Endothelial cell of umbilical vein (primary cell): ENCODE results near the gene AIDA. TPM values are rescaled to one million over a fixed set of nuclear protein-coding genes. Genes with fewer than 3 reads are reported as not detected.

Experiments used
- BruUV-seq: library from RNA; stranded (reverse); fragments of 400-500 nt; replicated peaks from 2 replicates; lab custom pipeline; 2021; lab: Mats Ljungman, UMichigan
- CTCF ChIA-PET: fragments of 300-600, 350-600 bp; sonication (Branson Sonifier 250); formaldehyde crosslinking; loops from one replicate; lab custom pipeline; 2021; ENCODE audit warnings: antibody characterized with exemption, inconsistent platforms; lab: Charles Lee
- POLR2A ChIA-PET: fragments of 300-600, 350-600 bp; sonication (Branson Sonifier 250); formaldehyde crosslinking; loops from one replicate; lab custom pipeline; 2021; ENCODE audit warnings: antibody characterized with exemption, inconsistent platforms; lab: Charles Lee
- DNase-seq: peaks from one replicate; pipeline ENCODE4 v3.0.0-alpha.2; 2011; ENCODE audit warnings: low read depth, low spot score
- FAIRE-seq: peaks from 2 replicates; lab custom pipeline; 2011; peaks lifted over from hg19 to GRCh38; lab: Jason Lieb, UNC
- H2AFZ ChIP-seq: 2 replicates; pipeline ENCODE4 v1.6.0; 2012; ENCODE audit warnings: low read depth, low read length, control low read depth, inconsistent platforms
- H3K27ac ChIP-seq: 2 replicates; pipeline ENCODE4 v1.5.1; 2011; ENCODE audit warnings: low read depth, mild to moderate bottlenecking, control low read depth, low read length, moderate library complexity; ENCODE audit not compliant: insufficient read depth
- H3K27me3 ChIP-seq, 2 experiments: 2 replicates each; pipeline versions ENCODE4 v1.6.0 to v1.6.1; 2011; ENCODE audit warnings: low read length in 2 of 2, mixed read lengths in 1 of 2; ENCODE audit not compliant: control insufficient read depth in 2 of 2, insufficient read depth in 2 of 2
- H3K36me3 ChIP-seq, 2 experiments: 2 replicates in 1 of 2; 3 replicates in 1 of 2; pipeline ENCODE4 v1.5.1; 2011; ENCODE audit warnings: low read length in 2 of 2, mild to moderate bottlenecking in 1 of 2, moderate library complexity in 1 of 2; ENCODE audit not compliant: control insufficient read depth in 2 of 2, insufficient read depth in 2 of 2; ENCODE audit errors: extremely low read depth in 1 of 2
- H3K4me1 ChIP-seq: 3 replicates; pipeline ENCODE4 v1.5.1; 2011; ENCODE audit warnings: mild to moderate bottlenecking, low read length; ENCODE audit not compliant: control insufficient read depth, insufficient read depth; ENCODE audit errors: extremely low read depth
- H3K4me2 ChIP-seq: 2 replicates; pipeline ENCODE4 v1.6.1; 2011; ENCODE audit warnings: low read length, control low read depth, mixed read lengths; ENCODE audit not compliant: insufficient read depth
- H3K4me3 ChIP-seq, 3 experiments: fragments of 200-600 bp in 1 of 3; sonication (generic), shearing (Covaris generic) in 1 of 3; replicated peaks in 1 of 3; 2 replicates each; pipeline ENCODE4 v1.5.1; 2011 to 2016; ENCODE audit warnings: control low read depth in 3 of 3, low read length in 3 of 3, mild to moderate bottlenecking in 2 of 3, inconsistent platforms in 1 of 3, low read depth in 1 of 3, moderate library complexity in 1 of 3; ENCODE audit not compliant: insufficient read depth in 1 of 3
- H3K79me2 ChIP-seq: 2 replicates; pipeline ENCODE4 v1.6.0; 2012; ENCODE audit warnings: low read length, inconsistent platforms; ENCODE audit not compliant: control insufficient read depth, insufficient read depth
- H3K9ac ChIP-seq: replicated peaks from 2 replicates; pipeline ENCODE3; 2011; ENCODE audit warnings: low read length, control low read depth; ENCODE audit not compliant: insufficient read depth; ENCODE audit errors: extremely low read depth
- H3K9me1 ChIP-seq: replicated peaks from 3 replicates; pipeline ENCODE4 v1.6.0; 2011; ENCODE audit warnings: mild to moderate bottlenecking, low read length; ENCODE audit not compliant: control insufficient read depth, insufficient read depth; ENCODE audit errors: extremely low read depth
- H3K9me3 ChIP-seq: replicated peaks from 2 replicates; pipeline ENCODE4 v1.5.1; 2012; ENCODE audit warnings: low read length, inconsistent platforms; ENCODE audit not compliant: control insufficient read depth, insufficient read depth
- H4K20me1 ChIP-seq: replicated peaks from 2 replicates; pipeline ENCODE3; 2011; ENCODE audit warnings: mild to moderate bottlenecking, low read length; ENCODE audit not compliant: control insufficient read depth, insufficient read depth; ENCODE audit errors: extremely low read depth
- EZH2 ChIP-seq: IDR thresholded peaks from 2 replicates; pipeline ENCODE4 v1.6.1; 2012; ENCODE audit warnings: borderline replicate concordance, low read depth, mild to moderate bottlenecking, moderate library complexity, low read length, inconsistent platforms; ENCODE audit not compliant: severe bottlenecking
- GATA2 ChIP-seq: IDR thresholded peaks from 2 replicates; pipeline ENCODE4 v1.7.0; 2011; ENCODE audit warnings: low read depth, mild to moderate bottlenecking, moderate library complexity, mixed read lengths, low read length; ENCODE audit not compliant: insufficient read length, insufficient read depth
- MAX ChIP-seq: IDR thresholded peaks from 2 replicates; pipeline ENCODE4 v1.6.1; 2011; ENCODE audit not compliant: insufficient read depth, insufficient read length
- dilution Hi-C: fragments of 300-500 bp; cut with MboI; formaldehyde crosslinking; loops from one replicate; pipeline ENCODE4 v1.15.0; 2019; ENCODE audit warnings: low sequenced_read_pairs; ENCODE audit not compliant: extremely low pct_ligation_motif_present
- intact Hi-C: fragments of 100-400 bp; cut with micrococcal nuclease; formaldehyde crosslinking; loops from one replicate; pipeline ENCODE4 v1.10.0; 2022
- polyA plus RNA-seq, 4 experiments: library from polyadenylated mRNA; depleted of rRNA in 3 of 4; stranded (reverse) in 3 of 4; unstranded in 1 of 4; fragments of >200 nt; gene quantifications; 2 replicates each; pipeline versions ENCODE4 v1.2.1 to v1.2.3, GENCODE V29; 2011 to 2012; ENCODE audit warnings: missing spikeins in 1 of 4
- total RNA-seq: library from RNA; stranded (reverse); gene quantifications from 2 replicates; pipeline ENCODE4 v1.2.3, GENCODE V29; 2021

AIDA gene
- total and polyA plus RNA-seq, 2 donors (not counting 3 experiments of a cell fraction or from before 2014, with no cell fraction given) = 32.8 to 75.4 TPM

GRCh38 chr1:222618880-222619596 lies 93.3 kb downstream of the AIDA start:
- H3K4me2 ChIP-seq = peak overlapping the region; percentile 51
- H3K36me3 ChIP-seq = peaks cover 0 to 2% of the 10 kb centered on the region in 2 experiments
- peak overlapping the region; percentile 1 for H3K9ac ChIP-seq
- no TSS peak for BruUV-seq
- H3K4me3 ChIP-seq = peak overlapping the region; percentile 7 to 94 (median 45)
- peaks cover 4% of the 10 kb centered on the region for H3K79me2 ChIP-seq
- peaks cover 7% of the 10 kb centered on the region for H3K4me1 ChIP-seq
- no peaks in the 10 kb centered on the region for H3K9me1 ChIP-seq
- dilution Hi-C loops = no loop called here
- intact Hi-C loops = loop anchor here (1.0 to 5.0 kb wide), 3 partner anchors 16 to 37 kb away; no protein-coding TSS in a partner anchor
- H2AFZ ChIP-seq = peak overlapping the region; percentile 19
- FAIRE-seq = peak; percentile 82
- H3K27me3 ChIP-seq = peaks cover 2 to 13% of the 10 kb centered on the region in 2 experiments
- TF ChIP-seq EZH2 = no peak
- TF ChIP-seq GATA2 = no peak
- no peak for TF ChIP-seq MAX
- POLR2A ChIA-PET = no interaction called here
- no peaks in the 10 kb centered on the region for H3K9me3 ChIP-seq
- H4K20me1 ChIP-seq = no peaks in the 10 kb centered on the region
- CTCF ChIA-PET = interaction anchor here (1.0 to 4.6 kb wide), 3 partner anchors 15 to 154 kb away, joined by 3 to 34 read pairs (median 12); partner anchors contain the start of gene TAF1A
- DNase-seq = peak; percentile 30
- no peak overlapping the region for H3K27ac ChIP-seq

Other genes with a start within 250 kb of the AIDA start
- gene HHIPL2, start 164.4 kb downstream of the AIDA start, total RNA-seq = not detected in 2 replicates
- gene HHIPL2, start 164.4 kb downstream of the AIDA start, polyA plus RNA-seq = 0.03 TPM in 1 of 2 replicates, not detected in the other
- 5.3 and 7.1 TPM in 2 replicates for gene TAF1A, start 122.6 kb downstream of the AIDA start, total RNA-seq
- gene TAF1A, start 122.6 kb downstream of the AIDA start, polyA plus RNA-seq = 1.3 and 1.4 TPM in 2 replicates
- 61.3 and 63.7 TPM in 2 replicates for gene MIA3, start 94.4 kb downstream of the AIDA start, total RNA-seq
- gene MIA3, start 94.4 kb downstream of the AIDA start, polyA plus RNA-seq = 108 and 112 TPM in 2 replicates
- gene BROX, start 73 bp upstream of the AIDA start, total RNA-seq = 38.6 and 39.7 TPM in 2 replicates
- 5.1 and 7.3 TPM in 2 replicates for gene BROX, start 73 bp upstream of the AIDA start, polyA plus RNA-seq
- not detected in 2 replicates for gene FAM177B, start 24.7 kb upstream of the AIDA start, total RNA-seq
- gene FAM177B, start 24.7 kb upstream of the AIDA start, polyA plus RNA-seq = not detected in 2 replicates
- 2.4 and 3.9 TPM in 2 replicates for gene DISP1, start 102.5 kb upstream of the AIDA start, total RNA-seq
- 3.9 and 4.6 TPM in 2 replicates for gene DISP1, start 102.5 kb upstream of the AIDA start, polyA plus RNA-seq